Activated T-cell treated with anti-CD3 and anti-CD28 coated beads, Interleukin-2, amount 50 U/mL, for 72 hours (primary cell): Measurements from ENCODE around the gene HCN2. TPM values are rescaled to one million over a fixed set of nuclear protein-coding genes. Genes with fewer than 3 reads are reported as not detected.
A peak's percentile ranks its signal among the peaks of the same experiment; 100 is the strongest.

ENCODE experiments used
- ATAC-seq, 2 donors: fragments of 150-1000 bp; cut with Tn5 transposase; replicated peaks in 1 of 2; 2 replicates each; pipeline ENCODE4 v1.10.0; 2021; ENCODE audit warnings: moderate library complexity in 2 of 2, mild to moderate bottlenecking in 1 of 2
- DNase-seq, 2 donors: peaks; one replicate each; pipeline ENCODE4 v3.0.0; 2021 to 2022; ENCODE audit warnings: mixed read lengths in 1 of 2
- H3K27ac Mint-ChIP-seq: one replicate; pipeline ENCODE4 v1.8.0; 2022; ENCODE audit warnings: mild to moderate bottlenecking, moderate library complexity, mixed read lengths
- H3K27me3 Mint-ChIP-seq: one replicate; pipeline ENCODE4 v1.8.0; 2022; ENCODE audit warnings: low read depth, mixed read lengths
- H3K36me3 Mint-ChIP-seq, 2 donors: one replicate each; pipeline ENCODE4 v1.8.0; 2022; ENCODE audit warnings: mixed read lengths in 2 of 2, mild to moderate bottlenecking in 1 of 2; ENCODE audit not compliant: insufficient read depth in 2 of 2
- H3K4me1 Mint-ChIP-seq: one replicate; pipeline ENCODE4 v1.8.0; 2022; ENCODE audit warnings: low read depth, mixed read lengths
- H3K4me3 Mint-ChIP-seq, 2 donors: one replicate each; pipeline ENCODE4 v1.8.0; 2022; ENCODE audit warnings: mild to moderate bottlenecking in 2 of 2, mixed read lengths in 2 of 2, moderate library complexity in 2 of 2
- H3K9me3 Mint-ChIP-seq, 2 donors: one replicate each; pipeline ENCODE4 v1.8.0; 2022; ENCODE audit warnings: mixed read lengths in 2 of 2
- total RNA-seq, 2 donors: library from RNA; stranded (reverse); gene quantifications; one replicate each; pipeline ENCODE4 v1.2.3, GENCODE V29; 2022

The HCN2 gene
- total RNA-seq, 2 donors from 2014 or later: 0.81 to 1.1 TPM

DNA sequence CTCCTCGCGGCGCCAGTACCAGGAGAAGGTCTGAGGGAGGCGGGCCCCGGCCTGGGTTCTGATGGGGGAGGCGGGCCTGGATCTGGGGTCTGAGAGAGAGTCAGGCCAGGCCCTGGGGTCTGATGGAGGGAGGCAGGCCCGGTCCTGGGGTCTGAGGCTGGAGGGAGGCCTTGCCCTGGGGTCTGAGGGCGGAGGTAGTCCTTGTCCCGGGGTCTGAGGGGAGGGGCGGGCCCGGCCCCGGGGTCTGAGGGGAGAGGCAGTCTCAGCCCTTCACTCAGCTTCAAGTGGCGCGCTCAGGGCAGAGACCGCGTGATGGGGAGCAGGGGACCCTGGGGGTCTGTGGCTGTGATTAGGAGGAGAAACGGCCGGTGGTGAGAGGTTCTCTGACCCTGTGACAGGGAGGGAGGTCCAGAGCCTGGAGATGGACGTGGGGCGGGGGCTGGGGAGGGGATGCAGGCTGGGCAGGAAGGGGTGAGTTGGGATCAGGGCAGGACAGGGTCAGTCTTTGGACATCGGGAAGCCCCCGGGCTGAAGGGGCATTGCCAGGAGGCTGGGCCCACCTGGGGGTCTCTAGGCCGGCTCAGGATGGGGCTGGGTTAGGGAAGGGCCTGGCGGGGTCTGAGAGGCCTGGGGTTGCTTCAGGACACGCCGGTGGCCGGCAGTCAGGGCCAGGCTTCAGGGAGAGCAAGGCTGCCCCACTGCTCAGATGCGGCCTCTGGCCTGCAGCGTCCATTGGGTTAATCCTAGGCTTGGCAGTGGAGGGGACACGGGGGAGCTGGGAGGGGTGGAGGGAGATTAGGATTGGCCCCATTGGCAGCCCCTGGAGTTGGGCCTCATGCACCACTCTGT lies 18.7 kb downstream of the HCN2 start:
- ATAC-seq: no peak
- H3K27ac Mint-ChIP-seq: no peak overlapping the region
- H3K4me1 Mint-ChIP-seq: peaks cover 25% of the 10 kb centered on the region
- no peaks in the 10 kb centered on the region for H3K9me3 Mint-ChIP-seq
- H3K36me3 Mint-ChIP-seq: peaks cover 0 to 2% of the 10 kb centered on the region in 2 donors
- no peak for DNase-seq
- peak overlapping the region in 1 of 2 donors; percentile 11 for H3K4me3 Mint-ChIP-seq
- no peaks in the 10 kb centered on the region for H3K27me3 Mint-ChIP-seq

DNA sequence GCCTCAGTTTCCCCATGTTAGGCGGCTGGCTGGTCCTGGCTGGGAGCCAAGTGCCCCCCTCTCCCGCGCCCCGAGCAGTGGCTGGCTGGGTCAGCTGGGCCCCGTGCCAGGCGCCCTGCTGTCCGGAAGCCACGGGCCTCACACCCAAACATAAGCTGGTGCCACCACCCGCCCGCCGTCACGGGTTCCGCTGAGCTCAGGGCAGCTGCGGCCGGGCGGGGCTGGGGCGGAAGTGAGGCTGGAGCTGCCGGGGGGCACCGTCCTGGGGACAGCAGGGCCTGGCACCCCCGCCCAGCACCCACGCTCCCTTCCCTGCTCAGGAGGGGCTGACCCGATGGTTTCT lies 19.3 kb downstream of the HCN2 start:
- Mint-ChIP-seq H3K9me3 (no peaks in the 10 kb centered on the region), H3K27me3 (no peaks in the 10 kb centered on the region), H3K4me1 (peaks cover 25% of the 10 kb centered on the region), H3K4me3 (no peak overlapping the region), H3K27ac (no peak overlapping the region), H3K36me3 (peaks cover 0 to 2% of the 10 kb centered on the region in 2 donors)
- no peak for DNase-seq
- no peak for ATAC-seq

DNA sequence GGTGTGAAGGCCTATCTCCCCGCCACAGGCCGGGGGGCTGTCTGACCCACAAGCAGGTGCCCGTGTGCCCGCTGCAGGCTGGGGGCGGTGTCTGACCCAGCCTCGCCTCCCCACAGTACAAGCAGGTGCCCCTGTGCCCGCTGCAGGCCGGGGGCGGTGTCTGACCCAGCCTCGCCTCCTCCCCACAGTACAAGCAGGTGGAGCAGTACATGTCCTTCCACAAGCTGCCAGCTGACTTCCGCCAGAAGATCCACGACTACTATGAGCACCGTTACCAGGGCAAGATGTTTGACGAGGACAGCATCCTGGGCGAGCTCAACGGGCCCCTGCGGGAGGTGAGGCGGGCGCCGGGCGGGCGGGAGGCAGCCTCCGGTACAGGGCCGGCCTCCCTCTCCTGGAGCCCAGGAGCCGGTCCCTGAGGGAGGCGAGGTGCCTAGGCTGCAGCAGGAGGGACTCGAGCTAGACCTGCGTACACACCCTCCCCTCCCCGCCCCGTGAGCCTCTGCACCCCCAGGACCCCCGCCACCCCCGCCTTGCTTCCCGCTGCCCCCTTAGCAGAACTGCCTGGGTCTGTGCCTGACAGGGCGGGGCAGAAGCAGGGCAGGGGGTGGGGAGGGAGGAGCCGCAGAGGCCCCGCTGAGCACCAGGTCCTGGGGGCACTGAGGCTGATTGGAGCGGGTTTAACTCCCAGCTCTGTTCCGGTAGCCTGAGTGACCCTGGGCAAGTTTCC lies 20.6 kb downstream of the HCN2 start:
- Mint-ChIP-seq H3K27me3 (no peaks in the 10 kb centered on the region), H3K36me3 (peaks cover 0 to 2% of the 10 kb centered on the region in 2 donors), H3K4me1 (peaks cover 25% of the 10 kb centered on the region), H3K9me3 (no peaks in the 10 kb centered on the region), H3K4me3 (peak overlapping the region; percentile 84 to 90), H3K27ac (no peak overlapping the region)
- DNase-seq: peak; percentile 42 to 43
- peak; percentile 8 to 16 for ATAC-seq

DNA sequence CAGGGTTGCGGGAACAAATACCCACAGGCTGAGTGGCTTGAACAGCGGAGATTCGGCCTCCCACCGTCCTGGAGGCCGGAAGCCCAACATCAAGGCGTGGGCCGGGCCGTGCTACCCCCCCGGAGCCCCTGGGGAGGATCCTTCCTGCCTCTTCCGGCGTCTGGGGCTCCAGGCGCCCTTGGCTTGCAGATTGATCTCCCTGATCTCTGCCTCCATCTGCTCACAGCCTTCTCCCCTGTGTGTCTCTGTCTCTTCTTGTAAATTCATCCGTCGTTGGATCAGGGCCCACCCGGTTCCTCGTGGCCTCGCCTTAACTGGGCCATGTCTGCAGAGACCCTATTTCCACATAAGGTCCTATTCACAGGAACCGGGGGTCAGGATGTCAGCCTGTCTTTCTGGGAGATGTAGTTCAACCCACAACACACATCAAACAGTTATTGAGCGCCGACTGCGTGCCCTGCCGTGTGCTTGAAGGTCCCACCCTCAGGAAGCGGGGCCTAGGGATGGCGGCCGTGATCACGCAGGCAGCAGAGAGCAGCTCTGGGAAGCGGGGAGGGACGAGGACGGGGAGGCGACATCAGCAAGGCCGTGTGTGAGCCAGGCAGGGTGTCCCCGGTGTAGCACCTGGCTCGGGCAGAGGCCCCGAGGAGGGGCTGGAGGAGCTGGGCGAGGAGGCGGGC lies 21.3 kb downstream of the HCN2 start:
- peaks cover 25% of the 10 kb centered on the region for H3K4me1 Mint-ChIP-seq
- H3K27ac Mint-ChIP-seq: peak overlapping the region; percentile 69
- peaks cover 0 to 2% of the 10 kb centered on the region in 2 donors for H3K36me3 Mint-ChIP-seq
- peak; percentile 65 to 67 for DNase-seq
- H3K9me3 Mint-ChIP-seq: no peaks in the 10 kb centered on the region
- H3K27me3 Mint-ChIP-seq: no peaks in the 10 kb centered on the region
- peak overlapping the region; percentile 84 to 90 for H3K4me3 Mint-ChIP-seq
- peak; percentile 37 to 44 for ATAC-seq

DNA sequence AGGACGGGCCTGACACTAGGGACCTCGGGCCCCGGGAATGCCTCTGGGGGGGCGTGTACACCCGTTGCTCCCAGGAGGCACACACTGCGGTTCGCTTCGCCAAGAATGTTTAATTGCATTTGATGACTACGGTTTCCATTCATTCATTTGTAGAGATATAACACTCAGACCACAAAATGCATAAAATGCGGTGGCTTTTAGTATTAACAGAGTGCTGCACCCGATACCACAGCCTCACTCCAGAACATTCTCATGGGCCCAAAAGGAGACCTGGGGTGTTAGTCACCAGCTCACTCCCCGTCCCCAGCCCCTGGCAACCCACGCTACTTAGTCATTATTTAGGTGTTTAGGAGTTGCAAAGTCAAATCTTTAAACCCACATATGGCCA lies 21.8 kb downstream of the HCN2 start:
- H3K9me3 Mint-ChIP-seq: no peaks in the 10 kb centered on the region
- peak overlapping the region; percentile 84 to 90 for H3K4me3 Mint-ChIP-seq
- DNase-seq: peak; percentile 80 to 87
- H3K27me3 Mint-ChIP-seq: no peaks in the 10 kb centered on the region
- peak overlapping the region; percentile 66 for H3K27ac Mint-ChIP-seq
- ATAC-seq: peak; percentile 88 to 89
- peaks cover 25% of the 10 kb centered on the region for H3K4me1 Mint-ChIP-seq
- peaks cover 0 to 2% of the 10 kb centered on the region in 2 donors for H3K36me3 Mint-ChIP-seq

DNA sequence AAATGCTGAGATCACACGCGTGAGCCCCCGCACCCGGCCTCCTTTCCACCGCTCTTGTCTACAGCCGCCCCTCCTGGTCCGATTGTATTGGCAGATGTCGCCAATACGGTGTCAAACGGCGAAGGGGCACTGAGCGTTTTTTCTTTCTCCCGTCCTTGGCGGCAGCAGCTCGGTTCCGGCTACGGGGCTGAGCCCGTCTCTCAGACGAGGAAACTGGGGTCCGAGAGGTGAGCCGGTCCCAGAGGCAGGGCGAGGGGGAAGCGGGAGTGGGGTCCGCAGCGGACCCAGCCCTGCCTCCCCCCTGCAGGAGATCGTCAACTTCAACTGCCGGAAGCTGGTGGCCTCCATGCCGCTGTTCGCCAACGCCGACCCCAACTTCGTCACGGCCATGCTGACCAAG lies 23.3 kb downstream of the HCN2 start:
- H3K4me3 Mint-ChIP-seq: peak overlapping the region in 1 of 2 donors; percentile 39

DNA sequence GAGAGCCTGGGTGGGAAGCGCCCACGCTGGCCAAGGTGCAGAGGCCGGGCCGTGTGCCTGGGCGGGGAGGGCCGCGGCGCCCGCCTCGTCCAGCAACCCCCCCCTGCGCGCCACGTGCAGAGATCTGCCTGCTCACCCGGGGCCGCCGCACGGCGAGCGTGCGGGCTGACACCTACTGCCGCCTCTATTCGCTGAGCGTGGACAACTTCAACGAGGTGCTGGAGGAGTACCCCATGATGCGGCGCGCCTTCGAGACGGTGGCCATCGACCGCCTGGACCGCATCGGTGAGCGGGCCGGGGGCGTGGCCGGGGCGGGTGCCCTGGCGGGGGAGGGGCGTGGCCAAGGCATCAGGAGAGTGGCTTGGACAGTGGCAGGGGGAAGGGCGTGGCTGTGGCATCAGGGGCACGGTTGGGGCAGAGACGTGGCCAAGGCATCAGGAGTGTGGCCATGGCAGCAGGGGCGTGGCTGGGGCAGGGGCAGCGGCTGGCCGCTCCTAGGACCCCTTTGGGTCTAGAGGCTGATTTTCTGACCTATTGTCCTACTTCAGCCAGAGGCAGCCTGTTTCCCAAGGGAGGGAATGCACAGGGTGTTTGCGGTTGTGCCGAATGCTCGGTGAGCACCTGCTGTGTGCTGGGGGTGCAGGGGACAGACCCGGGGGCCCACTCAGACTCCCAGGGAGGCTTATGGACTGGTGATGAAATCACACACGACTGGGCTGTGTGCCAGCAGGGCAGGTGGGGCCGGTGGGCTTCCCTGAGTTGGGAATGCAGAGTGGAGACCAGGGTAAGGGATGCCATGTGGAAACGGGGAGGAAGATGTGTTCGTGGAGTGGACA lies 24.3 kb downstream of the HCN2 start:
- peaks cover 25% of the 10 kb centered on the region for H3K4me1 Mint-ChIP-seq
- DNase-seq: no peak
- H3K4me3 Mint-ChIP-seq: no peak overlapping the region
- peaks cover 2% of the 10 kb centered on the region in 2 donors for H3K36me3 Mint-ChIP-seq
- H3K9me3 Mint-ChIP-seq: no peaks in the 10 kb centered on the region
- no peaks in the 10 kb centered on the region for H3K27me3 Mint-ChIP-seq
- no peak overlapping the region for H3K27ac Mint-ChIP-seq
- no peak for ATAC-seq

More for the DNA sequence above, 23.3 kb downstream of the HCN2 start:
- Mint-ChIP-seq H3K36me3 (peaks cover 0 to 2% of the 10 kb centered on the region in 2 donors), H3K27me3 (no peaks in the 10 kb centered on the region), H3K9me3 (no peaks in the 10 kb centered on the region), H3K4me1 (peaks cover 25% of the 10 kb centered on the region), H3K27ac (no peak overlapping the region)
- no peak for DNase-seq
- ATAC-seq: no peak

DNA sequence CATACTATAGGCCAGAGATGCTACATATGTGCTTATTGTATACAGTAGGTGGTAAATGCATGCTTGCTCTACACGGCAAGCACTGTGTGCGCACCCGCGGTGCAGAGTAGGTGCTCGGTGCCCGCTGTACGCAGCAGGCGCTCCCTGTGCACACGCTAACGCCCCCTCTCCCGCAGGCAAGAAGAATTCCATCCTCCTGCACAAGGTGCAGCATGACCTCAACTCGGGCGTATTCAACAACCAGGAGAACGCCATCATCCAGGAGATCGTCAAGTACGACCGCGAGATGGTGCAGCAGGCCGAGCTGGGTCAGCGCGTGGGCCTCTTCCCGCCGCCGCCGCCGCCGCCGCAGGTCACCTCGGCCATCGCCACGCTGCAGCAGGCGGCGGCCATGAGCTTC lies 25.9 kb downstream of the HCN2 start:
- Mint-ChIP-seq H3K27me3 (no peaks in the 10 kb centered on the region), H3K4me1 (peaks cover 20% of the 10 kb centered on the region), H3K9me3 (no peaks in the 10 kb centered on the region), H3K36me3 (peaks cover 2 to 3% of the 10 kb centered on the region in 2 donors), H3K4me3 (peak overlapping the region in 1 of 2 donors; percentile 31), H3K27ac (no peak overlapping the region)
- no peak for ATAC-seq
- DNase-seq: no peak

DNA sequence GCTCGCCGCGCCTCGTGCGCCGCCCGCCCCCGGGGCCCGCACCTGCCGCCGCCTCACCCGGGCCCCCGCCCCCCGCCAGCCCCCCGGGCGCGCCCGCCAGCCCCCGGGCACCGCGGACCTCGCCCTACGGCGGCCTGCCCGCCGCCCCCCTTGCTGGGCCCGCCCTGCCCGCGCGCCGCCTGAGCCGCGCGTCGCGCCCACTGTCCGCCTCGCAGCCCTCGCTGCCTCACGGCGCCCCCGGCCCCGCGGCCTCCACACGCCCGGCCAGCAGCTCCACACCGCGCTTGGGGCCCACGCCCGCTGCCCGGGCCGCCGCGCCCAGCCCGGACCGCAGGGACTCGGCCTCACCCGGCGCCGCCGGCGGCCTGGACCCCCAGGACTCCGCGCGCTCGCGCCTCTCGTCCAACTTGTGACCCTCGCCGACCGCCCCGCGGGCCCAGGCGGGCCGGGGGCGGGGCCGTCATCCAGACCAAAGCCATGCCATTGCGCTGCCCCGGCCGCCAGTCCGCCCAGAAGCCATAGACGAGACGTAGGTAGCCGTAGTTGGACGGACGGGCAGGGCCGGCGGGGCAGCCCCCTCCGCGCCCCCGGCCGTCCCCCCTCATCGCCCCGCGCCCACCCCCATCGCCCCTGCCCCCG lies 26.5 kb downstream of the HCN2 start:
- no peak for ATAC-seq
- H3K4me1 Mint-ChIP-seq: peaks cover 14% of the 10 kb centered on the region
- no peaks in the 10 kb centered on the region for H3K9me3 Mint-ChIP-seq
- H3K36me3 Mint-ChIP-seq: peaks cover 2 to 3% of the 10 kb centered on the region in 2 donors
- no peaks in the 10 kb centered on the region for H3K27me3 Mint-ChIP-seq
- H3K4me3 Mint-ChIP-seq: no peak overlapping the region
- H3K27ac Mint-ChIP-seq: no peak overlapping the region
- no peak for DNase-seq

DNA sequence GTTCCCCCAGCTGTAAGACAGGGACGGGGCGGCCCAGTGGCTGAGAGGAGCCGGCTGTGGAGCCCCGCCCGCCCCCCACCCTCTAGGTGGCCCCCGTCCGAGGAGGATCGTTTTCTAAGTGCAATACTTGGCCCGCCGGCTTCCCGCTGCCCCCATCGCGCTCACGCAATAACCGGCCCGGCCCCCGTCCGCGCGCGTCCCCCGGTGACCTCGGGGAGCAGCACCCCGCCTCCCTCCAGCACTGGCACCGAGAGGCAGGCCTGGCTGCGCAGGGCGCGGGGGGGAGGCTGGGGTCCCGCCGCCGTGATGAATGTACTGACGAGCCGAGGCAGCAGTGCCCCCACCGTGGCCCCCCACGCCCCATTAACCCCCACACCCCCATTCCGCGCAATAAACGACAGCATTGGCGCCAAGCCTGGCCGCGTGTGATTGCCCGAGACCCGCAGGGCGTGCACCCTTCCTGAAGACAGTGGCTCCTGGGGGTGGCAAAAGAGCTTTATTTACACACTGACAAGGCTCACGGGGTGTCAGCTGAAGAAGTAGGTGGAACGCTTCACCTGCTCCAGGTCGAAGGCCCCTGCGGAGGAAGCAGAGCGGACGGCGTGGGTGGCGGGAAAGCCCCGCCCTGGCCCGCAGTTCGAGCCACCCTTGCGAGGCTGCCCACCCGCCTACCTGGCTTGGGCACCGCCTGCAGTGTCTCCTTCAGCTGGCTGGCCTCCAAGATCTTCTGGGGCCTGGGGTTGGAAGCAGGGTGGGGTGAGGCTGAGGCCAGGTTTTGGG lies 27.3 kb downstream of the HCN2 start:
- peaks cover 7% of the 10 kb centered on the region for H3K4me1 Mint-ChIP-seq
- H3K27ac Mint-ChIP-seq: no peak overlapping the region
- DNase-seq: no peak
- no peaks in the 10 kb centered on the region for H3K27me3 Mint-ChIP-seq
- H3K36me3 Mint-ChIP-seq: peaks cover 2 to 3% of the 10 kb centered on the region in 2 donors
- no peak overlapping the region for H3K4me3 Mint-ChIP-seq
- H3K9me3 Mint-ChIP-seq: no peaks in the 10 kb centered on the region
- ATAC-seq: no peak

DNA sequence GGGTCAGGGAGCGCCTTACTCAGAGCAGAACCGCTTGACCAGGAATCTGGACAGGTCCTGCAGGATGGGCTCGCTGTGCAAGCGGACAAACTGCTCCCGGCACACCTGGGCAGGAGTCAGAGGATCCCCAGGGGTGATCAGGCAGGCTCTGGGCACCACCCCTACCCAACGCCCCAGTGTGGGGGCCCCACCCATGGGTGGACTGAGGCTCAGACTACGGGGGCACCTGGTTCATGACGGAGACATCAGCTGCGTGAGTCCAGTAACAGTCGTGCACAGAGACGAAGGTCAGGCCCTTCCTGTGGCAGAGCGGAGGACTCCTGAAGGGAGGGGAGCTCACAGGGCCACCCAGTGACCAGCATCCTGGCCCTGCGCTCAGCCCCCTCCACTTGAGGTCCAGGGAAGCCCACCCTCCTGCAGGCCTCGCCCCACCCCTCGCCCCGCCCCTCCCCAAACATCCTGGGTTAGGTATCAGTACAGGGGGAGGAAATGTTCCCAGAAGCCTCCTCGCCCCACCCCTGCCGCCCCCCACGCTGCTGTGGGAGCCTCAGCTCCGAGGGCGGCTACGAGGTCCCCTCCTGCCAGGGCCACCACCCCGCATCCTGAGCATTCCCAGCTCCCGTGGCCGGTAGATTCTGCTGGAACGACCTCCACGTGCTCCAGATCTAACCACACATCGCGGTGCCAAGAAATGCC lies 28.0 kb downstream of the HCN2 start:
- Mint-ChIP-seq H3K9me3 (no peaks in the 10 kb centered on the region), H3K27me3 (no peaks in the 10 kb centered on the region), H3K36me3 (peaks cover 0 to 3% of the 10 kb centered on the region in 2 donors), H3K4me3 (no peak overlapping the region), H3K27ac (no peak overlapping the region), H3K4me1 (peaks cover 5% of the 10 kb centered on the region)
- no peak for DNase-seq
- ATAC-seq: no peak
